DOHH2 (cell line): ENCODE results near the gene GP9.
"Not testable (repeated sequence)": the region's sequence is repeated elsewhere in the genome, so short reads cannot be mapped to it uniquely, and the experiment has no call there.

Source experiments
- H3F3A ChIP-seq: fragments of 200-600 bp; sonication (generic), shearing (Covaris generic); 2 replicates; pipeline ENCODE4 v1.6.0; 2016; ENCODE audit warnings: antibody characterized with exemption, mild to moderate bottlenecking; ENCODE audit not compliant: control insufficient read depth, insufficient read depth
- H3K27ac ChIP-seq: fragments of 200-600 bp; sonication (generic); 2 replicates; pipeline ENCODE4 v1.5.1; 2014; ENCODE audit warnings: low read depth, mild to moderate bottlenecking, low read length, moderate library complexity
- H3K27me3 ChIP-seq: fragments of 200-600 bp; sonication (generic); 2 replicates; pipeline ENCODE4 v1.6.1; 2014; ENCODE audit warnings: mild to moderate bottlenecking, low read length, mixed read lengths; ENCODE audit not compliant: control insufficient read depth
- H3K36me3 ChIP-seq: fragments of 200-600 bp; sonication (generic); 2 replicates; pipeline ENCODE4 v1.6.1; 2014; ENCODE audit warnings: mild to moderate bottlenecking, low read length, moderate library complexity, mixed read lengths; ENCODE audit not compliant: control insufficient read depth
- H3K4me1 ChIP-seq: fragments of 200-600 bp; sonication (generic); 2 replicates; pipeline ENCODE4 v1.6.1; 2014; ENCODE audit warnings: mild to moderate bottlenecking, low read length, mixed read lengths; ENCODE audit not compliant: control insufficient read depth
- H3K4me2 ChIP-seq: fragments of 200-600 bp; sonication (generic); 2 replicates; pipeline ENCODE4 v1.6.0; 2014; ENCODE audit warnings: mild to moderate bottlenecking, low read length, moderate library complexity
- H3K4me3 ChIP-seq: fragments of 200-600 bp; sonication (generic); 2 replicates; pipeline ENCODE4 v1.5.1; 2014; ENCODE audit warnings: mild to moderate bottlenecking, low read length, mixed read lengths
- H3K79me2 ChIP-seq: fragments of 200-600 bp; sonication (generic); 2 replicates; pipeline ENCODE4 v1.6.1; 2014; ENCODE audit warnings: mild to moderate bottlenecking, low read length, mixed read lengths; ENCODE audit not compliant: control insufficient read depth
- H3K9me2 ChIP-seq: fragments of 200-600 bp; sonication (generic); replicated peaks from 2 replicates; pipeline ENCODE4 v1.6.1; 2014; ENCODE audit warnings: mild to moderate bottlenecking, low read length, mixed read lengths; ENCODE audit not compliant: control insufficient read depth
- H3K9me3 ChIP-seq: fragments of 200-600 bp; sonication (generic); 2 replicates; pipeline ENCODE4 v1.6.1; 2014; ENCODE audit warnings: antibody characterized with exemption, low read length, mixed read lengths; ENCODE audit not compliant: control insufficient read depth, insufficient read depth
- H4K20me1 ChIP-seq: fragments of 200-600 bp; sonication (generic); 2 replicates; pipeline ENCODE4 v1.6.0; 2014; ENCODE audit warnings: low read depth, mild to moderate bottlenecking, antibody characterized with exemption, low read length, moderate library complexity; ENCODE audit not compliant: control insufficient read depth, insufficient read depth
- EZH2phosphoT487 ChIP-seq: fragments of 200-600 bp; sonication (generic); IDR thresholded peaks from 2 replicates; pipeline ENCODE4 v1.6.1; 2017; ENCODE audit warnings: borderline replicate concordance, mild to moderate bottlenecking, antibody characterized with exemption, low read length, moderate library complexity, mixed read lengths
- TF ChIP-seq, protein P1 (sequence below): fragments of 200-600 bp; sonication (generic); IDR thresholded peaks from one replicate; pipeline ENCODE4 v1.5.1; 2014; ENCODE audit warnings: antibody characterized with exemption, mild to moderate bottlenecking, low read depth, low read length; ENCODE audit not compliant: poor library complexity, severe bottlenecking

The GP9 gene

DNA sequence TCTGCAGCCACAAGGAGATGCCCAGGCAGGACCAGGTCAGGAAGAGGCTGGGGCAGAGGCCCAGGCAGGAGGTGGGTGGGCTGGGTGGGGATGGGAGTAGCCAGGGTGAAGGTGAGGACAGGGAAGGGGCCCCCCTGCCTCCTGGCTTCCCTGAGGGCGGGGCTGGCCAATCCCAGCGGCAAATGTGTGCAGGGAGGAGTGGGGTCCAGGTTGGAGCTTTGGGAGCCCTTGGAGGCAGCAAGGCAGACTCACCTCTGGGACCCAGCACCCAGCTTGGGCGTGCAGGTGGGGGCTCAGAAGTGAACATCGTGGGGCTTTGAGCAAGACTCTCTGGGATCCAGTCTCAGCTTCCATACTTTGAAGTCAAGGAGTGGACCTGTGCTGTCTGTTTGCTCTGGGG is 25.2 kb downstream of the GP9 start:
- Histone ChIP-seq H3K27ac (no peak overlapping the region), H3K4me1 (no peaks in the 10 kb centered on the region), H3K4me2 (no peak overlapping the region), H3K36me3 (no peaks in the 10 kb centered on the region), H3K9me2 (no peaks in the 10 kb centered on the region), H3K4me3 (no peak overlapping the region), H3K9me3 (no peaks in the 10 kb centered on the region), H3K27me3 (no peaks in the 10 kb centered on the region), H4K20me1 (no peaks in the 10 kb centered on the region), H3F3A (no peaks in the 10 kb centered on the region), H3K79me2 (no peaks in the 10 kb centered on the region)
- no peak for TF ChIP-seq EZH2phosphoT487
- TF ChIP-seq, protein P1, sequence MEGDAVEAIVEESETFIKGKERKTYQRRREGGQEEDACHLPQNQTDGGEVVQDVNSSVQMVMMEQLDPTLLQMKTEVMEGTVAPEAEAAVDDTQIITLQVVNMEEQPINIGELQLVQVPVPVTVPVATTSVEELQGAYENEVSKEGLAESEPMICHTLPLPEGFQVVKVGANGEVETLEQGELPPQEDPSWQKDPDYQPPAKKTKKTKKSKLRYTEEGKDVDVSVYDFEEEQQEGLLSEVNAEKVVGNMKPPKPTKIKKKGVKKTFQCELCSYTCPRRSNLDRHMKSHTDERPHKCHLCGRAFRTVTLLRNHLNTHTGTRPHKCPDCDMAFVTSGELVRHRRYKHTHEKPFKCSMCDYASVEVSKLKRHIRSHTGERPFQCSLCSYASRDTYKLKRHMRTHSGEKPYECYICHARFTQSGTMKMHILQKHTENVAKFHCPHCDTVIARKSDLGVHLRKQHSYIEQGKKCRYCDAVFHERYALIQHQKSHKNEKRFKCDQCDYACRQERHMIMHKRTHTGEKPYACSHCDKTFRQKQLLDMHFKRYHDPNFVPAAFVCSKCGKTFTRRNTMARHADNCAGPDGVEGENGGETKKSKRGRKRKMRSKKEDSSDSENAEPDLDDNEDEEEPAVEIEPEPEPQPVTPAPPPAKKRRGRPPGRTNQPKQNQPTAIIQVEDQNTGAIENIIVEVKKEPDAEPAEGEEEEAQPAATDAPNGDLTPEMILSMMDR = no peak

DNA sequence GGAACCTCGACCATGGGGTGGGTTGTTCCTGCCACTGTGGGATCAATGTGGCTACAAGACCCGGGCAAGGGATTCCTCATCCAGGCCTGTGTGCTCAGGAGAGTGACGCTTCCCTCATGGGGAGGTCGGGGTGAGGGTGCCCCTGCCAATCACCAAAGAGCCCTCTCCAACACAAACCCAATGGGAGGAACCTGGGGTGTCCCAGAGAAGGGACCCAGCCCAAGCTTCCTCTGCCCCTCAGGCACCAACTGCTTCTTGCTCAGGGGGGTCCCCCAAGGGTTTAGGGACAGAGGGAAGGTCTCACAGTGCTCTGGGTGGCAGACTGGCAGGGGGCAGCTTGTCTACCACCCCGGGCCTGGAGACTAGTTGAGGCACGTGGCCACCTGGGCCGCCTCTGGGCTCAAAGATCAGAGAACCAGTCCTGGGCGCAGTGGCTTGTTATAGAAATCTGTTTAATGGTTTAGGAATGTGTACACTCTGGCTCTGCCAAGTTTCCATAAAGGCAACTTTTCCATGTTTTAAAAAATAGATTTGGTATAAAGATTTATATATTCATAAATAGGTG is 26.6 kb downstream of the GP9 start:
- Histone ChIP-seq H3K9me3 (no peaks in the 10 kb centered on the region), H3K4me1 (no peaks in the 10 kb centered on the region), H3K4me3 (no peak overlapping the region), H3K27ac (no peak overlapping the region), H3K4me2 (no peak overlapping the region), H3K36me3 (no peaks in the 10 kb centered on the region), H4K20me1 (no peaks in the 10 kb centered on the region), H3F3A (no peaks in the 10 kb centered on the region), H3K79me2 (no peaks in the 10 kb centered on the region), H3K9me2 (no peaks in the 10 kb centered on the region), H3K27me3 (no peaks in the 10 kb centered on the region)
- TF ChIP-seq, protein P1 = no peak
- no peak for TF ChIP-seq EZH2phosphoT487

DNA sequence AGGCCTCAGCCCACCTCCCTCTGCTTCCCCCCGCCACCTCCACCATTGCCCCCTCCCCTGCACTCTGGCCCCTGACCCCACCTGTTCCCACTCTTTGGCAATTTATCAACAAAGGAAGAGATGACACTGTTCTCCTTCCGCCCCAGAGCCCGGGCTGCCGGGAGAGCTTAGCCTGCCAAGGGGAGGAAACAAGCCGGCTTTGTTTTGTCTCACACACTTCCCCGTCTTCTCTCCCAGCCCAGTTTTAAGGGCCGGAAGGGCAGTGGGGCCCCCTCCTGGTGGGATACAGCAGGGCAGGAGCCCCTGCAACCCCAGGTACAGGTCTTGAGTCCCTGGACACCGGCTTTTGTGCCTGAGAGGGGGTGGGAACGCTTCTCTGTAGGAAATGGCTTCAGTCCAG is 27.3 kb downstream of the GP9 start:
- not testable (repeated sequence) for H4K20me1 ChIP-seq, H3F3A ChIP-seq, H3K9me2 ChIP-seq, H3K79me2 ChIP-seq, H3K4me3 ChIP-seq, H3K4me2 ChIP-seq, H3K4me1 ChIP-seq, H3K27ac ChIP-seq, H3K27me3 ChIP-seq, H3K9me3 ChIP-seq, H3K36me3 ChIP-seq

DNA sequence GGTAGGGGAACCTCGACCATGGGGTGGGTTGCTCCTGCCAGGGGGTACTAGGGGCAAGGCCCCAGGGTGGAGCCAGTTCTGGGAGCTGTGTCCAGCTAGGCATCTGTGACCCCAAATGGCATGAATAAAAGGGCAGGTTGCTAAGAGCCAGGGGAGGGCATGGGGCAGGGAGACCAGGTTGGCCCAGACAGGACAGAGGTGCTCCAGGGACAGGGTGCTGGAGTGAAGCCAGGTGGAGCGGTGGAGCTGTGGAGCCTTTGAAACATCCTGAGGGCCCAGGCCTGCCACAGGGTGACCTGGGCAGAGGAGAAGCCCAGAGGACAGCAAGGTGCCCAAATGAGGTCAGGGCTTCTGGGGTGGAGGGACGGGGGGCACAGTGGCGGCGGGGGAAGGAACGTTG is 27.7 kb downstream of the GP9 start:
- not testable (repeated sequence) for H3K4me2 ChIP-seq, H3K4me1 ChIP-seq, H3K9me2 ChIP-seq, H4K20me1 ChIP-seq, H3K27me3 ChIP-seq, H3K36me3 ChIP-seq, H3K27ac ChIP-seq, H3K4me3 ChIP-seq, H3K9me3 ChIP-seq, H3K79me2 ChIP-seq, H3F3A ChIP-seq
